ENCODE results near the gene RPP25. TPM values are rescaled to one million over a fixed set of nuclear protein-coding genes. Genes with fewer than 3 reads are reported as not detected.
A peak's percentile ranks its signal among the peaks of the same experiment; 100 is the strongest.

The RPP25 gene
- total RNA-seq, 3 donors from 2014 or later (not counting 1 experiment from before 2014, with no cell fraction given): 0.21 to 0.84 (median 0.50) TPM

DNA sequence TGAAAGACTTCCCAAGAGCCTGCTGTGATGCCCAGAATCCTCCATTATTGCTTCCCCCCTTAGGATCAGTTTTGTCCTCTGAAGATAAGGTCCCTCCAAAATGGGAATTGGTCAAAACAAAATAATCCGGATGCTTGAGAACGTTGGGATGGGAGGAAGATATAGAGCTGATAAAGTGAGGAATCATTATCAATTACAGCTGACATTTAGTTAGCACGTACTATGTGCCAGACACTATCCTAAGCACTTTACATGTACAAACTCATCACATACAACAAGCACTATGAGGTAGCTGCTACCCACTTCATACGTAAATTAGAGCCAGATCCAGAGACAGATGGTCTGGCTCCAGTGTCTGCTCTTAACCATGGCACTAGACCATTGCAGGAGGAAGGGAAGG, 6.6 kb upstream of the RPP25 start:
- Histone ChIP-seq H3K27me3 (ENCODE audit: control insufficient read depth, insufficient read depth, low read length) (peaks cover 15% of the 10 kb centered on the region), H3K27ac (ENCODE audit: low read length) (no peak overlapping the region), H3K36me3 (ENCODE audit: control insufficient read depth, insufficient read depth, low read length) (no peaks in the 10 kb centered on the region), H3K9me3 (ENCODE audit: control insufficient read depth, insufficient read depth, low read length) (no peaks in the 10 kb centered on the region), H3K4me3 (ENCODE audit: low read length) (no peak overlapping the region), H3K4me1 (ENCODE audit: control insufficient read depth, insufficient read depth, low read length) (peaks cover 10% of the 10 kb centered on the region)
- H3K4me1 Mint-ChIP-seq: peaks cover 0 to 9% of the 10 kb centered on the region in 2 donors
- intact Hi-C loops (cut with micrococcal nuclease): no loop called here
- H3K4me3 Mint-ChIP-seq: no peak overlapping the region
- TF ChIP-seq, protein P1, sequence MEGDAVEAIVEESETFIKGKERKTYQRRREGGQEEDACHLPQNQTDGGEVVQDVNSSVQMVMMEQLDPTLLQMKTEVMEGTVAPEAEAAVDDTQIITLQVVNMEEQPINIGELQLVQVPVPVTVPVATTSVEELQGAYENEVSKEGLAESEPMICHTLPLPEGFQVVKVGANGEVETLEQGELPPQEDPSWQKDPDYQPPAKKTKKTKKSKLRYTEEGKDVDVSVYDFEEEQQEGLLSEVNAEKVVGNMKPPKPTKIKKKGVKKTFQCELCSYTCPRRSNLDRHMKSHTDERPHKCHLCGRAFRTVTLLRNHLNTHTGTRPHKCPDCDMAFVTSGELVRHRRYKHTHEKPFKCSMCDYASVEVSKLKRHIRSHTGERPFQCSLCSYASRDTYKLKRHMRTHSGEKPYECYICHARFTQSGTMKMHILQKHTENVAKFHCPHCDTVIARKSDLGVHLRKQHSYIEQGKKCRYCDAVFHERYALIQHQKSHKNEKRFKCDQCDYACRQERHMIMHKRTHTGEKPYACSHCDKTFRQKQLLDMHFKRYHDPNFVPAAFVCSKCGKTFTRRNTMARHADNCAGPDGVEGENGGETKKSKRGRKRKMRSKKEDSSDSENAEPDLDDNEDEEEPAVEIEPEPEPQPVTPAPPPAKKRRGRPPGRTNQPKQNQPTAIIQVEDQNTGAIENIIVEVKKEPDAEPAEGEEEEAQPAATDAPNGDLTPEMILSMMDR (IDR thresholded peaks at IDR 0.05): no peak
- DNase-seq (no peak), ATAC-seq (no peak)
- no peaks in the 10 kb centered on the region for H3K9me3 Mint-ChIP-seq
- H3K36me3 Mint-ChIP-seq: no peaks in the 10 kb centered on the region
- H3K27me3 Mint-ChIP-seq (ENCODE audit: low read depth in 2 of 2): peaks cover 45 to 50% of the 10 kb centered on the region in 2 donors
- WGBS (ENCODE audit: insufficient coverage): 83% methylated on average over 2 of the region's 4 CpGs
- no peak overlapping the region for H3K27ac Mint-ChIP-seq

DNA sequence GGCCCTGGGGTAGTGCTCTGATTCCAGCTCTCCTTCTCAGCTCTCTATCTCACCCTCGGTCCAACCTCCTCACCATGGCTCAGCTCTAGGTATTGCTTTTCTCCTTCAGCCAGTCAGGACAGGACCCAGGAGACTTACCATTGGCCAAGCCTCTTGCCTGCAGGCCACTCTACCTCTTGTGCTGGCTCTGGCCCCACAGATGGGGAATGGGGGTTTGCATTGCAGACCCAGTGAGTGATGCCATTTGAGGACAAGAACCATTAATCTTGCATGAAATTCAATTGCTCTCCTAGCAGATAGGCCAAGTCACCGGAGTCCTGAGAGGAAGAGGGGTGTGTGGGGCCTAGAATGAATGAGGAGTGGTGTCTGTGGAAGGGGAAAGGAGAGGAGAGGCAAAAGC, 6.1 kb upstream of the RPP25 start:
- WGBS (ENCODE audit: insufficient coverage): 45% methylated on average over 2 of the region's 2 CpGs
- Mint-ChIP-seq H3K36me3 (no peaks in the 10 kb centered on the region), H3K4me1 (peaks cover 5 to 9% of the 10 kb centered on the region in 2 donors), H3K27ac (no peak overlapping the region), H3K27me3 (ENCODE audit: low read depth in 2 of 2) (peaks cover 50 to 55% of the 10 kb centered on the region in 2 donors), H3K9me3 (no peaks in the 10 kb centered on the region), H3K4me3 (no peak overlapping the region)
- no peaks in the 10 kb centered on the region for H3K36me3 ChIP-seq (ENCODE audit: control insufficient read depth, insufficient read depth, low read length)
- peaks cover 20% of the 10 kb centered on the region for H3K27me3 ChIP-seq (ENCODE audit: control insufficient read depth, insufficient read depth, low read length)
- DNase-seq: no peak
- H3K27ac ChIP-seq (ENCODE audit: low read length): no peak overlapping the region
- H3K4me1 ChIP-seq (ENCODE audit: control insufficient read depth, insufficient read depth, low read length): peaks cover 16% of the 10 kb centered on the region
- TF ChIP-seq, protein P1 (IDR thresholded peaks at IDR 0.05): no peak
- intact Hi-C loops (cut with micrococcal nuclease): no loop called here
- no peaks in the 10 kb centered on the region for H3K9me3 ChIP-seq (ENCODE audit: control insufficient read depth, insufficient read depth, low read length)
- no peak overlapping the region for H3K4me3 ChIP-seq (ENCODE audit: low read length)
- no peak for ATAC-seq

- Histone ChIP-seq H3K27ac (ENCODE audit: low read length) (no peak overlapping the region), H3K9me3 (ENCODE audit: control insufficient read depth, insufficient read depth, low read length) (no peaks in the 10 kb centered on the region), H3K36me3 (ENCODE audit: control insufficient read depth, insufficient read depth, low read length) (no peaks in the 10 kb centered on the region), H3K4me1 (ENCODE audit: control insufficient read depth, insufficient read depth, low read length) (peaks cover 20% of the 10 kb centered on the region), H3K4me3 (ENCODE audit: low read length) (no peak overlapping the region), H3K27me3 (ENCODE audit: control insufficient read depth, insufficient read depth, low read length) (peaks cover 25% of the 10 kb centered on the region)
- H3K4me3 Mint-ChIP-seq: no peak overlapping the region
- H3K27me3 Mint-ChIP-seq (ENCODE audit: low read depth in 2 of 2): peaks cover 52 to 58% of the 10 kb centered on the region in 2 donors
- intact Hi-C loops (cut with micrococcal nuclease): no loop called here
- TF ChIP-seq, protein P1 (IDR thresholded peaks at IDR 0.05): no peak
- ATAC-seq: peak in 1 of 3 donors; percentile 5
- H3K36me3 Mint-ChIP-seq: no peaks in the 10 kb centered on the region
- no peaks in the 10 kb centered on the region for H3K9me3 Mint-ChIP-seq
- no peak overlapping the region for H3K27ac Mint-ChIP-seq
- no peak for DNase-seq
- H3K4me1 Mint-ChIP-seq: peaks cover 6 to 13% of the 10 kb centered on the region in 2 donors
- 92% methylated on average over 8 of the region's 8 CpGs for WGBS (ENCODE audit: insufficient coverage)
Measured at GRCh38 chr15:74962219-74962618, 5.6 kb upstream of the RPP25 start.

DNA sequence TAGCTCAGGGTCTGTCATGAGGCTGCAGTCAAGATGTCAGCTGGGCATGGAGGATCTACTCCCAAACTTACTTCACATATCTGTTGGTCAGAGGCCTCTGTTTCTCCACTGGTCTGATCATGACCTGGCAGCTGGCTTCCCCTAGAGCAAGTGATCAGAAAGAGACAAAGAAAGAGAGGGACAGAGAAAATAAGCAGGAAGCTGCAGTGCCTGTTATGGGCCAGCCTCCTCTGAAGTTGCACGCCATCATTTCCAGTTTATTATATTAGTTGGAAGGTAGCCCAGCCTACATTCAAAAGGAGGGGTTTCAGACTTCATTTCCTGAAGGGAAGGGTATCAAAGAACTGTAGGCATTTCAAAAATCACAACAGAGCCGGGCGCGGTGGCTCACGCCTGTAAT, 5.0 kb upstream of the RPP25 start:
- DNase-seq: no peak
- no peaks in the 10 kb centered on the region for H3K9me3 ChIP-seq (ENCODE audit: control insufficient read depth, insufficient read depth, low read length)
- Mint-ChIP-seq H3K27ac (no peak overlapping the region), H3K27me3 (ENCODE audit: low read depth in 2 of 2) (peaks cover 52 to 58% of the 10 kb centered on the region in 2 donors), H3K4me3 (no peak overlapping the region), H3K36me3 (no peaks in the 10 kb centered on the region), H3K9me3 (no peaks in the 10 kb centered on the region), H3K4me1 (peaks cover 6 to 18% of the 10 kb centered on the region in 2 donors)
- H3K27ac ChIP-seq (ENCODE audit: low read length): no peak overlapping the region
- peaks cover 27% of the 10 kb centered on the region for H3K27me3 ChIP-seq (ENCODE audit: control insufficient read depth, insufficient read depth, low read length)
- peaks cover 26% of the 10 kb centered on the region for H3K4me1 ChIP-seq (ENCODE audit: control insufficient read depth, insufficient read depth, low read length)
- H3K36me3 ChIP-seq (ENCODE audit: control insufficient read depth, insufficient read depth, low read length): no peaks in the 10 kb centered on the region
- WGBS (ENCODE audit: insufficient coverage): 82% methylated on average over 5 of the region's 5 CpGs
- no peak for ATAC-seq
- H3K4me3 ChIP-seq (ENCODE audit: low read length): no peak overlapping the region
- TF ChIP-seq, protein P1 (IDR thresholded peaks at IDR 0.05): no peak
- intact Hi-C loops (cut with micrococcal nuclease): no loop called here

All from natural killer cell (primary cell).